UCSD-AML1 (cell line): ENCODE data around the gene KCNH1.
A peak's percentile ranks its signal among the peaks of the same experiment; 100 is the strongest.
"Not testable (repeated sequence)": the region's sequence is repeated elsewhere in the genome, so short reads cannot be mapped to it uniquely, and the experiment has no call there.

Experiments used
- DNase-seq: peaks from one replicate; lab custom pipeline; 2025; ENCODE audit not compliant: unreplicated experiment; lab: John Stamatoyannopoulos, UW

The KCNH1 gene

DNA sequence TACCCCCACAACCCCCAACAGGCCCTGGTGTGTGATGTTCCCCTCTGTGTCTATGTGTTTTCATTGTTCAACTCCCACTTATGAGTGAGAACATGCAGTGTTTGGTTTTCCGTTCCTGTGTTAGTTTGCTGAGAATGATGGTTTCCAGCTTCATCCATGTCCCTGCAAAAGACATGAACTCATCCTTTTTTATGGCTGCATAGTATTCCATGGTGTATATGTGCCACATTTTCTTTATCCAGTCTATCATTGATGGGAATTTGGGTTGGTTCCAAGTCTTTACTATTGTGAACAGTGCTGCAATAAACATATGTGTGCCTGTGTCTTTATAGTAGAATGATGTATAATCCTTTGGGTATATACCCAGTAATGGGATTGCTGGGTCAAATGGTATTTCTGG is 122.8 kb downstream of the KCNH1 start:
- not testable (repeated sequence) for DNase-seq

DNA sequence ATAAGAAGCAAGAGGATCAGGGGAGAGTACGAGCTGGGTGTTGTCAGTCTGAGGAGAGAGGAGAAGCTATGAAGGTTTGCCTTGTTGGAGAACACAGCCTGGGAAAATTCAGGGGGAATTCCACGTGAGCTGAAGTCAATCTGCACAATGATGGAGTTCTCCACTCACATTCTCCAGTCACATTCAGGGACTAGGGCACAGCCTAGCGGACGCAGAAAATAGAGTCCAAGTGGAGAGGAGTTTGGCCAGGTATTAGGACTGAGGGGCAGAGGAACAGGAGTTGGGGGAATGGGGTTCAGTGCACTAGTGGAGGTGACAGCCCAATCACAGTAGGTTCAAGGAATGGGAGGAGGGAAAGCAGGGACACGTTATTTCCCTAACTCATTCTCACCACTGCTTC is 124.0 kb downstream of the KCNH1 start:
- DNase-seq: no peak

DNA sequence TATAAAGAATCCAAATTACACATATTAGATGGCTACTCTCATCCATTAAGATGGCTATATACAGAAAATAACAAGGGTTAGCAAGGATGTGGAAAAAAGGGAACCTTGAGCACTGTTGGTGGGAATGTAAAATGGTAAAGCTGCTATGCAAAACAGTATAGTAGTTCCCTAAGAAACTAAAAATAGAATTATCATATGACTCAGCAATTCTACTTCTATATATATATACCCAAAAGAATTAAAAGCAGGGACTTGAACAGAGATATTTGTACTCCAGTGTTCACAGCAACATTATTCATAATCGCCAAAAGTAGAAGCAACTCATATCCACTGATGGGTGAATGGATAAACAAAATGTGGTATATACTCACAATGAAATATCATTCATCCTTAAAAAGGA is 126.1 kb downstream of the KCNH1 start:
- no peak for DNase-seq

DNA sequence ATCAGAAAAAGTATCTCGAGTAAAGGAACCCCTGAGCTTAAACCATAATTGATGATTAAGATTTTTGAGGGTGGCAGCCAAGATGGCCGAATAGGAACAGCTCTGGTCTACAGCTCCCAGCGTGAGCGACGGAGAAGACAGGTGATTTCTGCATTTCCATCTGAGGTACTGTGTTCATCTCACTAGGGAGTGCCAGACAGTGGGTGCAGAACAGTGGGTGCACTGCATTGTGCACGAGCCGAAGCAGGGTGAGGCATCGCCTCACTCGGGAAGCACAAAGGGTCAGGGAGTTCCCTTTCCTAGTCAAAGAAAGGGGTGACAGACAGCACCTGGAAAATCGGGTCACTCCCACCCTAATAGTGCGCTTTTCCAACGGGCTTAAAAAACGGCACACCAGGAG is 138.0 kb downstream of the KCNH1 start:
- not testable (repeated sequence) for DNase-seq

DNA sequence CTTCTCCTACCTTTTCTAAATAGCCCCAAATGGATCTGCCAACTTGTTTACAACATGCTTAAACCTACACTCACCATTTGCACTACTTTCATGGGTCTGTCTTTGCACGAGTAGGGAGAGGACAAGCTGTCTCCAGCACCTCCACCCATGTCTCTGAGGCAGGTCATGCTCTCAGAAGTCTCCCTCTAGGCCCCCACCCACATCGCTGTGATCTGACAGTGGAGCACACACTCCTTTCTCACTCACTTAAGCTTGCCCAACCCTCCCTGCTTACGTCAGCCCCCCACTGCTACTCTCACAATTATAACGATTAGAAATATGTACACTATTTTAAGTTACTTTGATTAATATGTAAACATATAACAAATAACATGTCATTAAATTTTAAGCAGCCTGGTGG is 141.1 kb downstream of the KCNH1 start:
- DNase-seq: no peak

DNA sequence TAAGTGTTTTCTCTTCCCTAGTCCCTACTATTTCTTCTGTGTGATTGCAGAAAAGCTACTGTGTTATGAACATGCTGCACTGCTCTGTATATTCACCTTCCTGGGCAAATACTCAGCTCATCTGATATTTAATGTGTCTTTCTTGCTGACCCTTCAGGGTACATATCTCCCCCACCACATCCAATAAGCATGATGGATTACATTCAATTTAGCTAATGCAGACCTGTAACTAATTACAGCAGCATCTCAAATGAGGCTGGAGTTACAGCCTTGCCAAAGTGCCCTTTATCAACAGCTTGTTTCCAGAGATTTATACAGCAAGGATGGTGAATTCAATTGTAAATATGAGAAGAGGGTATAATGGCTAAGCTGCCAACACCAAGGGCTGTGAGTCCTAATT is 144.0 kb downstream of the KCNH1 start:
- DNase-seq: no peak

DNA sequence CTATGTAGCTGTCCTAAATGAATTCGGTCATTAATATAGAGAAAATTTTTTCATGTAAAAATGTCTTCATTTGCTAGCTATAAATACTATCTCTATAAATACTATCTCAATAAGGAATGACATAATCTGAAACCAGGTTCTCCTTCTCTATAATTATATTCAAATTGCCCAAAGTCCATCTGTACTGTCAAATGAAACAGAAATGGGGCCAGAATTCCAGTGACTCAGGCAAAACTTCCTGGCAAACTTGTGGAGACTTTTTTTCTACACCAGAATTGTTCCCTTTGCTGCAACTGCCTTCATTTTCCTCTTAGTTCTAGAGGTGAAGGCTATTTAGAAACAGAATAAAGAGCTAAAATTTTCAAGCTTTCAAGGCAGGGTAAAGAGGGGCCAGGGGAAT is 152.5 kb downstream of the KCNH1 start:
- no peak for DNase-seq

DNA sequence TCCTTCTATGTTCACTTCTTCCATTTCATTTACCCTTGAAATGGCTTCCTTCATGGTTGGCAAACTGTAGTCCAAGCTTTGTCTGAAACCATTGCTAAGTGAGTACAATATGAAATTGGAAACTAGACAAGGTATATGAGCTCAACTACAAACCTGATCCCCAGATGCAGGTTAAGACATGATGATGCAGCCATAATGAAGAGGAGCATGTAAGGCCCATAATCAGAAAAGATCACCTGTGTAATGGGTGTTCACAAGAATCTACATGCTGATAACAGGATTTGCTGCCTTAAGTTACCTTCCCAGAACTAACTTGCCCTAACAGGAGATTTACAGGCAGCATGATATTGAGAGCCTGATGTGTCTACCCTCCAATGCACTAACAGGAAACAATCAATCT is 153.9 kb downstream of the KCNH1 start:
- DNase-seq: no peak

DNA sequence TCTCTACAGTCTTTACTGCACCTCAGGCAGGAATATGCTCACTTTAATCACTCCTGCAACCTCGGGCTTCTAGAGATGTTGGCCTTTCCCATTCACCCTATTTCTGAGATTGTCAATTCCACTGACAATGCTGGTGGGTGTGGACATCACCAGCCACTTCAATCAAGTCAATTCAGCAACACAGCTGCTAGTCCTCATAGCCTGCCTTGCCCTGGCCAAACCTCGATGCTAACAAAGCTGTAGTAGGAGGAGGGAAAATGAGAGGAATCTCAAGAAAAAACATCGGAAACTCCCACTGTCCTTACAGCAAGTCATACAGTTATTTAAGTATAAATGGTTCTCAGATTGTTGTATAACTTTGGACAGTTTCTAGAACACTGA is 155.0 kb downstream of the KCNH1 start:
- no peak for DNase-seq

DNA sequence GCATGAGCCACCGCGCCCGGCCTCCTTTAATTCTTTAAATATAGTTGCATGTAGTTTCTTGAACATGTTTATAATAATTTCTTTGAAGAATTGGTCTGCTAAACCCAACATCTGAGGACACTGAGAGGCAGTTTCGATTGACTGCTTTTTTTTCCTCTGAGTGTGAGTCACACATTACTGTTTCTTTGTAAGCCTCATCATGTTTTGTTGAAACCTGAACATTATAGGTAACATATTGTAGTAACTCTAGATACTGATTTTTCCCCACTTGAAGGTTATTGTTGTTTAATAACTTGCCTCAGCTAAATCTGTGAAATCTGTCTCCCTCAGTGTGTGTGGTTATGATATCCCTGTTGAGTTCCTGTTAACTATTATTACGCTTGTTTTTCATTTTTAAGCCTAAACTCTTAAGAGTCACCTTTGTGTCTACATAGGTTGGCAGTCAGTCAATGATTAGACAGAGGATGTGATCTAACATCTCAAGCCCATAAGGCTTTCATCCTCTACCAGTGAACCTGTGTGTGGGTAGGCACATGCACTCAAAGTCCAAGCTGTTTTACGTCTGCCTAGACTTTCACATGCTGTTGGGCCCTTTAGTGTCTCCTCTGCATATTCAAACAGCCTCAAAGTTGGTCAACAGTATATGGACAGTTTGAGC is 155.5 kb downstream of the KCNH1 start:
- no peak for DNase-seq

DNA sequence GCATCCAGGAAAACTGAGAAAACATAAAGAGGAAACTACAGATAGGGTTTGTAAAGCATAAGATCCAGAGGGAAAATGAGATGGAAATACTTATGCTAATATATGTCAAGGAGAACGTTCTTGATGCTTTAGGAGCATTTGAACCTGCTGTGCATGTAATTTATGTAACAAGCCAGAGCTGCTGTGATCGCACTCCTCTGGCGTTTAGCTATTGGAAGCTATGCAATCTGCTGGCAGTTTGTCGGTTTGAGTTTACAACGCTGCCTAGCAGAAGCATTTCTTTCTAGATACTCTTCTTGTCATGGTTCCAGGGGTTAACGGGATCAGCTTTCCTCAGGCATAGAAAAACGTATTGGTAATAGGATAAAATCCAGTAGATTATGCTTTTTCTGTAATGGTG is 182.7 kb downstream of the KCNH1 start:
- no peak for DNase-seq

DNA sequence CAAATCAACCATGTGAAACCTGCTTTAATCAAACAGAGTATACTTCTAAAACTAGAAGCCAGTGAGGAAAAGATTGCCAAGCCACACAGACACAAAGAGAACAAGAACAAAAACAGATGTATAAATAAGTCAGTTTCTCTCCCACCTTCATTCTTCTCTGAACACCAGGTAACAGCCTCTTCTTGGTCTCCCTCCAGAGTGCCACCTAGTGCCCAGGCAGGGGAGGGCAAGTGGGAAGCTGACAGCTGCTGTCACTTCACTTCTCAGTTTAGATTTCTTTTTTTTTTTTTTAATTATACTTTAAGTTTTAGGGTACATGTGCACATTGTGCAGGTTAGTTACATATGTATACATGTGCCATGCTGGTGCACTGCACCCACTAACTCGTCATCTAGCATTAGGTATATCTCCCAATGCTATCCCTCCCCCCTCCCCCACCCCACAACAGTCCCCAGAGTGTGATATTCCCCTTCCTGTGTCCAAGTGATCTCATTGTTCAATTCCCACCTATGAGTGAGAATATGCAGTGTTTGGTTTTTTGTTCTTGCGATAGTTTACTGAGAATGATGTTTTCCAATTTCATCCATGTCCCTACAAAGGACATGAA is 183.9 kb downstream of the KCNH1 start:
- DNase-seq: peak; percentile 18

DNA sequence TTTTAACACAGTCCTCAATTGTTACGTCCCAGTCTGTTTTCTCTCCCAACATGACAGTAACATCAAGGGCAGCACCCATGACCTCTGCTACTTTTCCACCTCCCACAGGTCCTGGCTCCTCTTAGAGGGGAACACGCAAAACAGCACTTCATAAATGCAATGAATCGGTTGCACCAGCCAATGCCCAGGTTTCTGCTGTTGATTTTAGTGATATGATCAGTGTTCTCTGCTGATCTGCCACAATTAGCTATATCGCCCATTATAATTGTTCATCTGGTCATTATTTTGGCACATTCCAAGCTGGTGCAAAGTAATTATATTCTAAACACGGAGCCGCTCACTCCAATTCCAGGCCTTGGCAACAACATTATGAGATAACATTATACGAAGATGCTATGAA is 184.5 kb downstream of the KCNH1 start:
- DNase-seq: no peak

DNA sequence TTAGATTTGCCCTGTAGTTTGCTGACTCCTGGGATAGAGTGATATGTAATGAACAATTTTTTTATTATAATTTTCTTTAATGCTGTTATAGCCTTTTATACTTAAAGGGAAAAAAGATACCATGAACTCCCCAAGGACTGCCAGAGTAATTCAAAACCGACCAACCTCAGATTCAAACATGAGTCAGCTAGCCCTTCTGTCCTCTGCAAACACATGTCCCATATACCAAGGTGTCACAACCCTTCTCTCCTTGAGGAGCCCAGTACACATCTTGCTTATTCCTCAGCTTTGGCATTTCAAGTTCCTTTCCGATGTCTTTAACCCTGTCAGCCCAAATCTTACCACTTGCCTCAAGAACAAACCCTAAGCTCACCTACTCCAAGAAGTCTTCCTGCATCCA is 184.9 kb downstream of the KCNH1 start:
- no peak for DNase-seq

DNA sequence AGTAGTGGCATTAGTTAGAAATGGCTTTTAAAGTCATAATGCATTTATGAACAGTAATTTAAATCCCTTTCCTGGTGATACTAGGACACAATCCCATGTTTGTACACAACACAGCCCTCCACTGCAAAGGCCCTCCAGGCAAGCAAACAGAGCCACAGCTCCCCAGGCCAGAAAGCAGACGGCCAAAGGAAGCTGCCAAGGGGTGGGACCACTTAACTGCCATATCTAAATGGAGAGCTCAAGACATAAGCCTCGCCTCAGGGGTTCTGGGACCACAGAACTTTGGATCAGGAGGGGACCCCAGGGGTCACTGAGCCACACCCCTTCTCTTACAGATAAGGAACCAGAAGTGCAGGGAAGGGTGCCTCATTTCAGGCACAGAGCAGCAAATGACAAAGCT is 189.7 kb downstream of the KCNH1 start:
- DNase-seq: no peak

DNA sequence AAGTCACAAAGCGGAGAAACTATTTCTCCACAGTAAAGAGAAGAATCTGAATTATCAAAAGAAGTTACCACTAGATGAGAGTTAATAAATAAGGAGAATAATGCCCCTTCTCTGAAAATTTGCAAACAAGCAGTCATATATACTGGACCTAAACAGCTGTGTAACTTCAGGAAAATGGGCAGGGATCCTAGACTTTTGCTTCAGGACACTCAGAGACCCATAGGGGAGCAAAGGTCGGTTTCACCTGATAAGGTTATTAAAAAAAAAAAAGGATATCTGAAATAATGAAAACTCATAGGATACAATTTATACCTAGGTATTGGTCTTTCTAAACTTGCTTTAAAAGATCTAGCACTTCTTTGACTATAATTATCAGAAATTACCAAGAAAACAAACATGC is 191.4 kb downstream of the KCNH1 start:
- no peak for DNase-seq

DNA sequence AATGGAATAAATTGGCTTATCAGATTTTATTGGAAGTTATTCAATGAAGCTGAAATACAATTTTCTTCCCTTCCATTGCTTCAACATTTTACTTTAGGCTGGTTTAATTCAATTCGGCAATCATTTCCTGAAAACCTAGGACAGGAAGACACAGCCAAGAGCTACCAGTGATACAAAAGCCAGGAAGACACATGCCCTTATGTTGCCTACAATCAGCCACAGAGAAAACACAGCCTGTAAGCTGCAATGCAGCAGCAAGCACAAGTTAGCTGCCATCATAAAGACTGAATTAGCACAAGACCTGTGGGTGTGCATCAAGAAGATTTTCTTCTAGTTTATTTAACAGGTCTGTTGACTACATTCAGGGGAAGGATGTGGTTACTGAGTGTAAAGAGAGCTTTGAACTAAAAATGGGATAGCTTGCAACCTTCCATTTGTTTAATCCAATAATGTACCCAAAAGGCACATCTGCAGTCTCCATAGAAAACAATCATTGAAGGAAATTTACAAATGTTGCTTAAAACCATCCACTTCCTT is 193.8 kb downstream of the KCNH1 start:
- DNase-seq: no peak

DNA sequence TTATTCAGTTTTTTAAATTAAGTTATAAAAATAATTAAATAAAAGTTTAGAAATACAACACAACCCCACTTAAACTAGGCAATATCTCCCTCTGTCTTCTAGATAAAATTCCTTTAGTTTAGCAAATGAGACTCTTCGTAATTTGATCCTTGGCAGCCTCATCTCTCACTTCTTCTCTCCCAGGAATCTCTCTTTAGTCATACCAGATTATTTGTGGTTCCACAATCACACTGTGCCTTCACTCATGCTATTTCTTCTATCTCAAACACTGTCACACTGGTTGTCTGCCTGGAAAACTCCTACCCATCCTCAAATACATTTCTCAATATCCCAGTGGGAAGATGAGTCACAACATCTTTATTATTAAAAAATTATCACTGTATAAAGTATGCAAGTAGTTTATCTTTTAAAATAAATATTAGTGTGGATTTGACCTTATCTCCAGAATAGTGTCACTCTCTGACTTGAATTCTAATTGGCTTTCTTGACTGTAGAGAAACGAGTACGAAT is 195.5 kb downstream of the KCNH1 start:
- no peak for DNase-seq

DNA sequence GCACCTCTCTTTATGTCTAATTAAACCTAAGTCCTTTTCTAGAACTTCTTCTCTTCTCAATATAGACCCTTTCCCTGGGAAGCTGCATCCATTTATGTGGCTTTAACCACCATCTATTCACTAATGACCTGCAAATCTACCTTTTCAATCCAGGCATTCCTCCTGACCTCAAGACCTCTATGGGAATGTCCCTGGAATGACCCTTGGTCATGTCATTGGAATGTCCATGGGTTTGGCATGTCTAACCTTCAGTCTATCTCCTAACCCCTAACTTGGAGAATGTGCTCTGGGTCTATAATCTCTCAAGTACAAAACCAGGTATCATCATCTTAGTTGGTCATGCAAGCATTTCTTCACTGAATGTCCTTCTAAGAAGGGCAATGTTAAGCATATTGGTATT is 196.1 kb downstream of the KCNH1 start:
- DNase-seq: no peak

DNA sequence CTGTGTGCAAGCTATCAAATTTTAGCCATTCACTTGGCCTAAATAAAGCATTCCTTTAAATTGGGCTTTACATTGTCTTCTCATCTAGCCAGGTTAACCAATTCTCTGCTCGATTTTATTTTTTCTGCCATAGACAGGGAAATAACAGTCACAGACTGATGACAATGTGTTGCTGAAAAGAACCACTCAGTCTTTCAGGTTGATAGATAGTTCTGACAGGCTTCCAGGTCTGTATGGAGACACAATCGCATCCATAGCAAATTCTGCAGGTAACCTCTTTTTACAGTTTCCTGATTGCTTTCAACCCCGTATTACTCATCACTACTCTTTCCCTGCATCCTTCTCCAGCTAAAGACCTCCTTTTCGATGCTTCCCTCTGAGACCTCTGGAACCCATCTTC is 198.0 kb downstream of the KCNH1 start:
- no peak for DNase-seq

DNA sequence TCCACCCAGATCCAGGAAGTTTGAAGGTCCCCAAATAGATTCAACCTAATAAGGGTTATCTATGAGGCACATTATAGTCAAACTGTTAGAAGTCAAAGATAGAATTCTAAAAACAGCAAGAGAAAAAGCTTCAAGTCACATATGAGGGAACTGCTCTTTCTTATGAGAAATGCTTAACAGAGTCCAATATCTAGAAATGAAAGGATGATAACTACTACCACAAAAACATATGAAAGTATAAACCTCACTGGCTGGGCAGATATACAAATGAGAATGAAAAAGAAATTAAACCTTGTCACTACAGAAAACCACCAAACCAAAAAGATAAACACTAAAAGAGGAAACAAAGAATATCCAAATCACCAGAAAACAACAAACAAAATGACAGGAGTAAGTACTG is 201.8 kb downstream of the KCNH1 start:
- DNase-seq: no peak

DNA sequence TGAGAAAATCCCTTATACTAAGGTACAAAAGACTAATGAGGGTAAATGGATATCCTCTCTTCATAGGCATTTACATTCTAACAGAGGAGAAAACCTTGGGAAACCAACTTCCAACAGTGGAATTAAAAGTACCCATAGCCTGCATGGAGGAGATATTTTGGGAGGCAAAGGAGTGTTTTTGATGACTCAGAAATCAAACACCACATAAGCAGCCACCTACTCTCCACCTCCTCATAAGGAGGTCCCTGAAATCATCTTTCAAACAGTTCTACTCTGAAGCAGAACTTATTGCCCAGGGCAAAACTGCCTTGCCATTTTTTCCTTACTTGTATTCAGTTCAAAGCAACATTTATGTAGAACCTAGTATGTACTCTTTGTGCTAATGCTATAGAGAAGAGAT is 211.3 kb downstream of the KCNH1 start:
- DNase-seq: no peak
